ENCODE data around the gene WARS2.

- TF ChIP-seq EZH2 (IDR thresholded peaks at IDR 0.05; ENCODE audit: borderline replicate concordance, low read depth, low read length, poor library complexity, severe bottlenecking) (no peak), CTCF (conservative IDR thresholded peaks at IDR 0.05; ENCODE audit: low read depth, low read length) (no peak)
Observed at GRCh38 chr1:119102051-119102450, 38.4 kb downstream of the WARS2 start.
